Measurements from ENCODE around the gene ADAMTS12. TPM values are rescaled to one million over a fixed set of nuclear protein-coding genes. Genes with fewer than 3 reads are reported as not detected.

The ADAMTS12 gene
- polyA plus RNA-seq, 1 of the 3 experiments (the other 2 are of a cell fraction): 2.5 TPM

- no peak overlapping the region for H3K27ac ChIP-seq (ENCODE audit: low read depth in 2 of 2, low read length in 1 of 2)
- no peak overlapping the region for H3K9ac ChIP-seq
- TF ChIP-seq GATA2 (CRISPR knock-in tag; IDR thresholded peaks at IDR 0.05) (no peak), ELF1 (IDR thresholded peaks at IDR 0.05) (no peak), IRF3 (IDR thresholded peaks at IDR 0.05; ENCODE audit: low read depth, low read length) (no peak), RXRA (IDR thresholded peaks at IDR 0.05; ENCODE audit: borderline replicate concordance, low read depth) (no peak), CHD2 (IDR thresholded peaks at IDR 0.05; ENCODE audit: low read length, partially characterized antibody) (no peak), SMC3 (IDR thresholded peaks at IDR 0.05; ENCODE audit: low read depth, low read length) (no peak)
- TF ChIP-seq, protein P1, sequence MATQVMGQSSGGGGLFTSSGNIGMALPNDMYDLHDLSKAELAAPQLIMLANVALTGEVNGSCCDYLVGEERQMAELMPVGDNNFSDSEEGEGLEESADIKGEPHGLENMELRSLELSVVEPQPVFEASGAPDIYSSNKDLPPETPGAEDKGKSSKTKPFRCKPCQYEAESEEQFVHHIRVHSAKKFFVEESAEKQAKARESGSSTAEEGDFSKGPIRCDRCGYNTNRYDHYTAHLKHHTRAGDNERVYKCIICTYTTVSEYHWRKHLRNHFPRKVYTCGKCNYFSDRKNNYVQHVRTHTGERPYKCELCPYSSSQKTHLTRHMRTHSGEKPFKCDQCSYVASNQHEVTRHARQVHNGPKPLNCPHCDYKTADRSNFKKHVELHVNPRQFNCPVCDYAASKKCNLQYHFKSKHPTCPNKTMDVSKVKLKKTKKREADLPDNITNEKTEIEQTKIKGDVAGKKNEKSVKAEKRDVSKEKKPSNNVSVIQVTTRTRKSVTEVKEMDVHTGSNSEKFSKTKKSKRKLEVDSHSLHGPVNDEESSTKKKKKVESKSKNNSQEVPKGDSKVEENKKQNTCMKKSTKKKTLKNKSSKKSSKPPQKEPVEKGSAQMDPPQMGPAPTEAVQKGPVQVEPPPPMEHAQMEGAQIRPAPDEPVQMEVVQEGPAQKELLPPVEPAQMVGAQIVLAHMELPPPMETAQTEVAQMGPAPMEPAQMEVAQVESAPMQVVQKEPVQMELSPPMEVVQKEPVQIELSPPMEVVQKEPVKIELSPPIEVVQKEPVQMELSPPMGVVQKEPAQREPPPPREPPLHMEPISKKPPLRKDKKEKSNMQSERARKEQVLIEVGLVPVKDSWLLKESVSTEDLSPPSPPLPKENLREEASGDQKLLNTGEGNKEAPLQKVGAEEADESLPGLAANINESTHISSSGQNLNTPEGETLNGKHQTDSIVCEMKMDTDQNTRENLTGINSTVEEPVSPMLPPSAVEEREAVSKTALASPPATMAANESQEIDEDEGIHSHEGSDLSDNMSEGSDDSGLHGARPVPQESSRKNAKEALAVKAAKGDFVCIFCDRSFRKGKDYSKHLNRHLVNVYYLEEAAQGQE (IDR thresholded peaks at IDR 0.05; ENCODE audit: low read depth, low read length): no peak
- H3K79me2 ChIP-seq (ENCODE audit: insufficient read depth): no peaks in the 10 kb centered on the region
- H3K4me2 ChIP-seq: no peak overlapping the region
- H3K27me3 ChIP-seq (ENCODE audit: insufficient read depth): no peaks in the 10 kb centered on the region
- H4K20me1 ChIP-seq (ENCODE audit: insufficient read depth): no peaks in the 10 kb centered on the region
- H3K4me3 ChIP-seq (ENCODE audit: low read depth in 2 of 2, low read length in 1 of 2): no peak overlapping the region
- no peaks in the 10 kb centered on the region for H3F3A ChIP-seq (replicated peaks; ENCODE audit: insufficient read depth)
- no peaks in the 10 kb centered on the region for H3K9me3 ChIP-seq
- H3K36me3 ChIP-seq (replicated peaks in 1 of 2; ENCODE audit: control insufficient read depth in 1 of 2, insufficient read depth in 2 of 2, low read length in 1 of 2): no peaks in the 10 kb centered on the region
- peaks cover 0 to 20% of the 10 kb centered on the region in 2 experiments; a peak in 2 of 4 replicates for H3K4me1 ChIP-seq (ENCODE audit: control insufficient read depth in 1 of 2, insufficient read depth in 2 of 2, low read depth in 1 of 2, low read length in 1 of 2)
- ChIA-PET POLR2A (no interaction called here), CTCF (no interaction called here)
- DNase-seq: no peak
- WGBS (ENCODE audit: low lambda C conversion rate): 91% methylated on average over 4 of the region's 4 CpGs
- H2AFZ ChIP-seq (ENCODE audit: low read depth): no peak overlapping the region
- no peaks in the 10 kb centered on the region for H3K9me2 ChIP-seq
Measured at GRCh38 chr5:33808699-33809098, 83.1 kb downstream of the ADAMTS12 start.

- H3K9me3 ChIP-seq: no peaks in the 10 kb centered on the region
- no peak overlapping the region for H3K4me3 ChIP-seq (ENCODE audit: low read depth in 2 of 2, low read length in 1 of 2)
- H3K27ac ChIP-seq (ENCODE audit: low read depth in 2 of 2, low read length in 1 of 2): peak overlapping the region in 1 of 2 experiments; percentile 24; a peak in 1 of 4 replicates
- H2AFZ ChIP-seq (ENCODE audit: low read depth): no peak overlapping the region; the same call in 1 of the 2 replicates
- WGBS (ENCODE audit: low lambda C conversion rate): 55% methylated on average over 9 of the region's 9 CpGs
- POLR2A ChIA-PET: no interaction called here
- CTCF ChIA-PET: no interaction called here
- peaks cover 0 to 20% of the 10 kb centered on the region in 2 experiments; a peak in 2 of 4 replicates for H3K4me1 ChIP-seq (ENCODE audit: control insufficient read depth in 1 of 2, insufficient read depth in 2 of 2, low read depth in 1 of 2, low read length in 1 of 2)
- H3K9me2 ChIP-seq: no peaks in the 10 kb centered on the region
- no peaks in the 10 kb centered on the region for H3F3A ChIP-seq (replicated peaks; ENCODE audit: insufficient read depth)
- H3K4me2 ChIP-seq: no peak overlapping the region
- no peaks in the 10 kb centered on the region for H3K27me3 ChIP-seq (ENCODE audit: insufficient read depth)
- H3K36me3 ChIP-seq (replicated peaks in 1 of 2; ENCODE audit: control insufficient read depth in 1 of 2, insufficient read depth in 2 of 2, low read length in 1 of 2): no peaks in the 10 kb centered on the region
- no peaks in the 10 kb centered on the region for H4K20me1 ChIP-seq (ENCODE audit: insufficient read depth)
- no peaks in the 10 kb centered on the region for H3K79me2 ChIP-seq (ENCODE audit: insufficient read depth)
- no peak for DNase-seq
- no peak overlapping the region for H3K9ac ChIP-seq
- TF ChIP-seq MXI1 (IDR thresholded peaks at IDR 0.05; ENCODE audit: low read depth, low read length) (no peak), FOXM1 (IDR thresholded peaks at IDR 0.05; ENCODE audit: low read depth) (no peak), NFIC (IDR thresholded peaks at IDR 0.05; ENCODE audit: borderline replicate concordance) (no peak), IRF3 (IDR thresholded peaks at IDR 0.05; ENCODE audit: low read depth, low read length) (no peak), EP300 (IDR thresholded peaks at IDR 0.05; ENCODE audit: borderline replicate concordance in 1 of 2, low read depth in 1 of 2, low read length in 1 of 2) (no peak), TCF12 (IDR thresholded peaks at IDR 0.05) (no peak), MEF2A (IDR thresholded peaks at IDR 0.05; ENCODE audit: borderline replicate concordance, low read depth) (no peak), FOSL2 (IDR thresholded peaks at IDR 0.05; ENCODE audit: borderline replicate concordance, low read depth) (no peak), RCOR1 (IDR thresholded peaks at IDR 0.05; ENCODE audit: low read length) (no peak), GABPA (IDR thresholded peaks at IDR 0.05; ENCODE audit: low read depth) (no peak), ELF1 (IDR thresholded peaks at IDR 0.05) (no peak)
- TF ChIP-seq, protein P2, sequence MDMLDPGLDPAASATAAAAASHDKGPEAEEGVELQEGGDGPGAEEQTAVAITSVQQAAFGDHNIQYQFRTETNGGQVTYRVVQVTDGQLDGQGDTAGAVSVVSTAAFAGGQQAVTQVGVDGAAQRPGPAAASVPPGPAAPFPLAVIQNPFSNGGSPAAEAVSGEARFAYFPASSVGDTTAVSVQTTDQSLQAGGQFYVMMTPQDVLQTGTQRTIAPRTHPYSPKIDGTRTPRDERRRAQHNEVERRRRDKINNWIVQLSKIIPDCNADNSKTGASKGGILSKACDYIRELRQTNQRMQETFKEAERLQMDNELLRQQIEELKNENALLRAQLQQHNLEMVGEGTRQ (IDR thresholded peaks at IDR 0.05; ENCODE audit: borderline replicate concordance, low read depth, low read length): no peak
- TF ChIP-seq, protein P3, sequence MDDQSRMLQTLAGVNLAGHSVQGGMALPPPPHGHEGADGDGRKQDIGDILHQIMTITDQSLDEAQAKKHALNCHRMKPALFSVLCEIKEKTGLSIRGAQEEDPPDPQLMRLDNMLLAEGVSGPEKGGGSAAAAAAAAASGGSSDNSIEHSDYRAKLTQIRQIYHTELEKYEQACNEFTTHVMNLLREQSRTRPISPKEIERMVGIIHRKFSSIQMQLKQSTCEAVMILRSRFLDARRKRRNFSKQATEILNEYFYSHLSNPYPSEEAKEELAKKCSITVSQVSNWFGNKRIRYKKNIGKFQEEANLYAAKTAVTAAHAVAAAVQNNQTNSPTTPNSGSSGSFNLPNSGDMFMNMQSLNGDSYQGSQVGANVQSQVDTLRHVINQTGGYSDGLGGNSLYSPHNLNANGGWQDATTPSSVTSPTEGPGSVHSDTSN (IDR thresholded peaks at IDR 0.05): no peak
- TF ChIP-seq, protein P4, sequence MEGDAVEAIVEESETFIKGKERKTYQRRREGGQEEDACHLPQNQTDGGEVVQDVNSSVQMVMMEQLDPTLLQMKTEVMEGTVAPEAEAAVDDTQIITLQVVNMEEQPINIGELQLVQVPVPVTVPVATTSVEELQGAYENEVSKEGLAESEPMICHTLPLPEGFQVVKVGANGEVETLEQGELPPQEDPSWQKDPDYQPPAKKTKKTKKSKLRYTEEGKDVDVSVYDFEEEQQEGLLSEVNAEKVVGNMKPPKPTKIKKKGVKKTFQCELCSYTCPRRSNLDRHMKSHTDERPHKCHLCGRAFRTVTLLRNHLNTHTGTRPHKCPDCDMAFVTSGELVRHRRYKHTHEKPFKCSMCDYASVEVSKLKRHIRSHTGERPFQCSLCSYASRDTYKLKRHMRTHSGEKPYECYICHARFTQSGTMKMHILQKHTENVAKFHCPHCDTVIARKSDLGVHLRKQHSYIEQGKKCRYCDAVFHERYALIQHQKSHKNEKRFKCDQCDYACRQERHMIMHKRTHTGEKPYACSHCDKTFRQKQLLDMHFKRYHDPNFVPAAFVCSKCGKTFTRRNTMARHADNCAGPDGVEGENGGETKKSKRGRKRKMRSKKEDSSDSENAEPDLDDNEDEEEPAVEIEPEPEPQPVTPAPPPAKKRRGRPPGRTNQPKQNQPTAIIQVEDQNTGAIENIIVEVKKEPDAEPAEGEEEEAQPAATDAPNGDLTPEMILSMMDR (IDR thresholded peaks at IDR 0.05): no peak
Measured at GRCh38 chr5:33807771-33808170, 84.0 kb downstream of the ADAMTS12 start.

Measured in SK-N-SH (cell line).